Measurements from ENCODE around the gene OTUD1. TPM values are rescaled to one million over a fixed set of nuclear protein-coding genes. Genes with fewer than 3 reads are reported as not detected.

OTUD1 gene
- total and polyA plus RNA-seq, 8 donors: 12.0 to 21.6 (median 14.6) TPM

- intact Hi-C loops (cut with DNase I): no loop called here
- no peaks in the 10 kb centered on the region for H3K4me1 ChIP-seq
Measured at GRCh38 chr10:23395017-23395416, 43.9 kb upstream of the OTUD1 start.

GRCh38 chr10:23396695-23397094, 42.2 kb upstream of the OTUD1 start:
- no peak overlapping the region for H3K27ac ChIP-seq
- TF ChIP-seq CTCF (IDR thresholded peaks at IDR 0.05): no peak
- H3K4me1 ChIP-seq: no peaks in the 10 kb centered on the region
- no peaks in the 10 kb centered on the region for H3K36me3 ChIP-seq
- ATAC-seq (no peak), DNase-seq (no peak)
- no peaks in the 10 kb centered on the region for H3K27me3 ChIP-seq
- intact Hi-C loops (cut with DNase I): no loop called here
- no peak overlapping the region for H3K4me3 ChIP-seq
- no peaks in the 10 kb centered on the region for H3K9me3 ChIP-seq

More at GRCh38 chr10:23395017-23395416, 43.9 kb upstream of the OTUD1 start:
- ATAC-seq (no peak), DNase-seq (no peak)
- Histone ChIP-seq H3K9me3 (no peaks in the 10 kb centered on the region), H3K27ac (no peak overlapping the region), H3K27me3 (no peaks in the 10 kb centered on the region), H3K4me3 (no peak overlapping the region), H3K36me3 (no peaks in the 10 kb centered on the region)
- TF ChIP-seq CTCF (IDR thresholded peaks at IDR 0.05): no peak

- peak in 1 of 4 donors; percentile 40 for DNase-seq
- peak; percentile 97 for ATAC-seq
- no peaks in the 10 kb centered on the region for H3K27me3 ChIP-seq
- no peak overlapping the region for H3K4me3 ChIP-seq
- TF ChIP-seq CTCF (IDR thresholded peaks at IDR 0.05): no peak
- H3K4me1 ChIP-seq: no peaks in the 10 kb centered on the region
- H3K27ac ChIP-seq: peak overlapping the region in 1 of 2 donors; percentile 67
- no peaks in the 10 kb centered on the region for H3K36me3 ChIP-seq
- intact Hi-C loops (cut with DNase I): no loop called here
- no peaks in the 10 kb centered on the region for H3K9me3 ChIP-seq
Measured at GRCh38 chr10:23399701-23400144, 39.2 kb upstream of the OTUD1 start.

DNA sequence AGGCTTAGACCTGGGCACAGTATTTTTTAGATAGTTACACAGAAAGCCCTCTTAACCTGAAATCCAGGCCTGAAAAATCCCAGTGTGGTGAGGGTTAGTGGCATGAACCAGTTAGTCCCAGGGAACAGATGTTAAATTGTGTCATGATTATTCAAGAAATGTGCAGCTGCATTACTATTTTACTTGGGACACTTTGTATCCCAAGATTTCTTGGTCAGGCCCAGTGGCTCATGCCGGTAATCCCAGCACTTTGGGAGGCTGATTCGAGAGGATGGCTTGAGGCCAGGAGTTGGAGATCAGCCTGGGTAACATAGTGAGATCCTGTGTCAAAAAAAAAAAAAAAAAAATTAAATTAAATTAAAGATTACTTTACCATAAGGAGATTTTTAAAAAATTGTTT, 36.0 kb upstream of the OTUD1 start:
- Histone ChIP-seq H3K9me3 (no peaks in the 10 kb centered on the region), H3K27me3 (no peaks in the 10 kb centered on the region), H3K4me3 (no peak overlapping the region), H3K36me3 (no peaks in the 10 kb centered on the region), H3K4me1 (no peaks in the 10 kb centered on the region), H3K27ac (no peak overlapping the region)
- DNase-seq (no peak), ATAC-seq (no peak)
- no peak for TF ChIP-seq CTCF (IDR thresholded peaks at IDR 0.05)
- intact Hi-C loops (cut with DNase I): no loop called here

DNA sequence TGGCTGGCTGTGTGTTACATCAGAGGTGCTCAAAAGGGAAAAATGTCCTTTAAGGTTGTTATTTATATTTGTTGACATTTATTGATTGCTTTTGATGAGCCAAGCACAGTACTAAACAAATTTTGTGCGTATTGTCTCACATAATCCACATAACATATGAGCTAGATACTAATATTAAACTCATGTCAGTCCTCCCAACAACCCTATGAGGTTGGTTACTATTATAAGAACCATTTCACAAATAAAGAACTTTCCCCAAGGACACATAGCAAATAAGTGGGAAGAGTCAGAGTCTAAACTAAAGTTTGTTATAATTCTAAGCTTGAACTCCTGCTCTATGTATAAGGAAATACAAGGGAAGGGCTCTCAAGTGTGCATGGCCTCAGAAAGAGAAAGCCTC, 35.6 kb upstream of the OTUD1 start:
- intact Hi-C loops (cut with DNase I): no loop called here
- no peaks in the 10 kb centered on the region for H3K36me3 ChIP-seq
- no peaks in the 10 kb centered on the region for H3K27me3 ChIP-seq
- H3K4me3 ChIP-seq: no peak overlapping the region
- H3K9me3 ChIP-seq: no peaks in the 10 kb centered on the region
- no peak for TF ChIP-seq CTCF (IDR thresholded peaks at IDR 0.05)
- ATAC-seq (no peak), DNase-seq (no peak)
- no peaks in the 10 kb centered on the region for H3K4me1 ChIP-seq
- H3K27ac ChIP-seq: no peak overlapping the region

All from left lung (tissue), 10 donors.